ENCODE results near the gene GSK3B.

The GSK3B gene

GRCh38 chr3:120071259-120071658 is 23.0 kb downstream of the GSK3B start:
- no peak for ATAC-seq
- TF ChIP-seq ZFP3 (CRISPR knock-in tag; IDR thresholded peaks at IDR 0.05), result no peak
- no peak for TF ChIP-seq TCF4 (CRISPR knock-in tag; IDR thresholded peaks at IDR 0.05; ENCODE audit: borderline replicate concordance)
- TF ChIP-seq, protein P1, sequence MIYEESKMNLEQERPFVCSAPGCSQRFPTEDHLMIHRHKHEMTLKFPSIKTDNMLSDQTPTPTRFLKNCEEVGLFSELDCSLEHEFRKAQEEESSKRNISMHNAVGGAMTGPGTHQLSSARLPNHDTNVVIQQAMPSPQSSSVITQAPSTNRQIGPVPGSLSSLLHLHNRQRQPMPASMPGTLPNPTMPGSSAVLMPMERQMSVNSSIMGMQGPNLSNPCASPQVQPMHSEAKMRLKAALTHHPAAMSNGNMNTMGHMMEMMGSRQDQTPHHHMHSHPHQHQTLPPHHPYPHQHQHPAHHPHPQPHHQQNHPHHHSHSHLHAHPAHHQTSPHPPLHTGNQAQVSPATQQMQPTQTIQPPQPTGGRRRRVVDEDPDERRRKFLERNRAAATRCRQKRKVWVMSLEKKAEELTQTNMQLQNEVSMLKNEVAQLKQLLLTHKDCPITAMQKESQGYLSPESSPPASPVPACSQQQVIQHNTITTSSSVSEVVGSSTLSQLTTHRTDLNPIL (CRISPR knock-in tag; IDR thresholded peaks at IDR 0.05; ENCODE audit: low read depth), result no peak
- TF ChIP-seq SNAI2 (CRISPR knock-in tag; IDR thresholded peaks at IDR 0.05), result no peak
- no peak for TF ChIP-seq PATZ1 (CRISPR knock-in tag; IDR thresholded peaks at IDR 0.05; ENCODE audit: borderline replicate concordance)
- no peak for TF ChIP-seq TSHZ2 (CRISPR knock-in tag; IDR thresholded peaks at IDR 0.05)
- no peak for TF ChIP-seq PPARA (CRISPR knock-in tag; IDR thresholded peaks at IDR 0.05; ENCODE audit: borderline replicate concordance)
- no peak for TF ChIP-seq CSRNP3 (CRISPR knock-in tag; IDR thresholded peaks at IDR 0.05)
- TF ChIP-seq BACH2 (CRISPR knock-in tag; IDR thresholded peaks at IDR 0.05; ENCODE audit: borderline replicate concordance), result no peak
- no peak for TF ChIP-seq OSR1 (CRISPR knock-in tag; IDR thresholded peaks at IDR 0.05)
- no peak for TF ChIP-seq CSDC2 (CRISPR knock-in tag; IDR thresholded peaks at IDR 0.05)
- TF ChIP-seq TOX (CRISPR knock-in tag; IDR thresholded peaks at IDR 0.05; ENCODE audit: borderline replicate concordance), result no peak
- no peak for TF ChIP-seq ZNF565 (CRISPR knock-in tag; conservative IDR thresholded peaks at IDR 0.05; ENCODE audit: low read depth)
- no peak for TF ChIP-seq ESRRG (CRISPR knock-in tag; IDR thresholded peaks at IDR 0.05)
- no peak for TF ChIP-seq ZNF70 (CRISPR knock-in tag; IDR thresholded peaks at IDR 0.05)
- TF ChIP-seq GLIS3 (CRISPR knock-in tag; IDR thresholded peaks at IDR 0.05), result no peak
- no peak for TF ChIP-seq ZFP30 (CRISPR knock-in tag; IDR thresholded peaks at IDR 0.05)
- TF ChIP-seq ARNTL (CRISPR knock-in tag; IDR thresholded peaks at IDR 0.05; ENCODE audit: borderline replicate concordance, low read depth), result no peak

DNA sequence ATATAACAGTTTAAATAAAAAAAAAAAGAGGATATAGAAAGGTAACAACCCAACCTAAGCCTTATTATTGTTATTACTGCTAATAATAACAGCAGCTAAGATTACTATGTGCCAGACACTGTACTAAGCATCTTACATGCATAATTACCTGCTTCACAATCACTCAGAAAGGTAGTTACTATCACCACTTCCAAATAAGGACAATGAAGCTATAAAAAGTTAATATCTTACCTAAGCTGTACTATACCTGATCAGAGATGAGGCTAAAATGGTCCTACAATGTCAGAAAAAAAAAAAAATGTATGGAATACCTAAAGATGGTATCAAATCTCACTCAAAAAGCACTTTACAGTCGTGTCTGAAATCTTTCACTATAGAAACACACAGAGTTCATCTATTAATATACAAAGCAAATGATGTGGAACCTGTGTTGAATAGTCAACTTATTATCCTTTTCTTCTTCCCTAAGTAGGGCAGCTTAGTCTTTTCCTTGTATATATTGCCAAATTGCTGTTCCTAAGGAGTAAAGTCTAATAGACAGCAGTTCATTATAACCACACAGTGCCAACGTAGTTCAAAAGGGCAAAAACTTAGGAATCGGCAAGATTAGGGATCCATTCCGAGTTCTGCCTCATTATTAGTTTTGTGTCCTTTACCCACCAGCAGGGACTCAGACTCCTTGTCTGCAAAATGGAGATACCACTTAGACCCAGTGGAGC is 23.8 kb downstream of the GSK3B start:
- ATAC-seq, result no peak
- TF ChIP-seq ISL1 (CRISPR knock-in tag; IDR thresholded peaks at IDR 0.05) (no peak), CSDC2 (CRISPR knock-in tag; IDR thresholded peaks at IDR 0.05) (no peak), CSRNP3 (CRISPR knock-in tag; IDR thresholded peaks at IDR 0.05) (no peak), SNAI2 (CRISPR knock-in tag; IDR thresholded peaks at IDR 0.05) (no peak), PPARA (CRISPR knock-in tag; IDR thresholded peaks at IDR 0.05; ENCODE audit: borderline replicate concordance) (no peak), ZNF8 (CRISPR knock-in tag; IDR thresholded peaks at IDR 0.05) (no peak), ARNTL (CRISPR knock-in tag; IDR thresholded peaks at IDR 0.05; ENCODE audit: borderline replicate concordance, low read depth) (no peak), OSR1 (CRISPR knock-in tag; IDR thresholded peaks at IDR 0.05) (no peak), ESRRG (CRISPR knock-in tag; IDR thresholded peaks at IDR 0.05) (no peak), ZFP30 (CRISPR knock-in tag; IDR thresholded peaks at IDR 0.05) (no peak), ZC3H10 (CRISPR knock-in tag; IDR thresholded peaks at IDR 0.05) (no peak), TSHZ2 (CRISPR knock-in tag; IDR thresholded peaks at IDR 0.05) (no peak), TOX (CRISPR knock-in tag; IDR thresholded peaks at IDR 0.05; ENCODE audit: borderline replicate concordance) (no peak), TCF4 (CRISPR knock-in tag; IDR thresholded peaks at IDR 0.05; ENCODE audit: borderline replicate concordance) (no peak), GLIS3 (CRISPR knock-in tag; IDR thresholded peaks at IDR 0.05) (no peak)
- TF ChIP-seq, protein P1 (CRISPR knock-in tag; IDR thresholded peaks at IDR 0.05; ENCODE audit: low read depth), result no peak
- TF ChIP-seq, protein P2, sequence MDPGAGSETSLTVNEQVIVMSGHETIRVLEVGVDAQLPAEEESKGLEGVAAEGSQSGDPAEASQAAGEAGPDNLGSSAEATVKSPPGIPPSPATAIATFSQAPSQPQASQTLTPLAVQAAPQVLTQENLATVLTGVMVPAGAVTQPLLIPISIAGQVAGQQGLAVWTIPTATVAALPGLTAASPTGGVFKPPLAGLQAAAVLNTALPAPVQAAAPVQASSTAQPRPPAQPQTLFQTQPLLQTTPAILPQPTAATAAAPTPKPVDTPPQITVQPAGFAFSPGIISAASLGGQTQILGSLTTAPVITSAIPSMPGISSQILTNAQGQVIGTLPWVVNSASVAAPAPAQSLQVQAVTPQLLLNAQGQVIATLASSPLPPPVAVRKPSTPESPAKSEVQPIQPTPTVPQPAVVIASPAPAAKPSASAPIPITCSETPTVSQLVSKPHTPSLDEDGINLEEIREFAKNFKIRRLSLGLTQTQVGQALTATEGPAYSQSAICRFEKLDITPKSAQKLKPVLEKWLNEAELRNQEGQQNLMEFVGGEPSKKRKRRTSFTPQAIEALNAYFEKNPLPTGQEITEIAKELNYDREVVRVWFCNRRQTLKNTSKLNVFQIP (CRISPR knock-in tag; IDR thresholded peaks at IDR 0.05; ENCODE audit: borderline replicate concordance, low read depth), result no peak
